Omental fat pad (tissue), 4 donors: ENCODE measurements around the gene CTSW. TPM values are rescaled to one million over a fixed set of nuclear protein-coding genes. Genes with fewer than 3 reads are reported as not detected.
A peak's percentile ranks its signal among the peaks of the same experiment; 100 is the strongest.
"Not testable (repeated sequence)": the region's sequence is repeated elsewhere in the genome, so short reads cannot be mapped to it uniquely, and the experiment has no call there.

Experiments
- ATAC-seq: fragments of 150-250 bp; one replicate; pipeline ENCODE4 v1.9.1; 2016; ENCODE audit warnings: mild to moderate bottlenecking, moderate library complexity; ENCODE audit not compliant: low FRiP score
- DNase-seq: peaks from one replicate; pipeline ENCODE4 v3.0.0-alpha.2; 2019; ENCODE audit warnings: low spot score
- total RNA-seq, 4 donors: library from RNA; depleted of rRNA; stranded (reverse); fragments of >200 nt; gene quantifications; one replicate each; pipeline ENCODE4 v1.1.0, GENCODE V29; 2016
- TF ChIP-seq, protein P1 (sequence below), 3 donors: fragments of 450-650 bp; IDR thresholded peaks; one replicate each; pipeline ENCODE4 v1.5.1; 2016 to 2017; ENCODE audit warnings: antibody characterized with exemption in 3 of 3, mild to moderate bottlenecking in 3 of 3, moderate library complexity in 2 of 3

The CTSW gene, protein sequence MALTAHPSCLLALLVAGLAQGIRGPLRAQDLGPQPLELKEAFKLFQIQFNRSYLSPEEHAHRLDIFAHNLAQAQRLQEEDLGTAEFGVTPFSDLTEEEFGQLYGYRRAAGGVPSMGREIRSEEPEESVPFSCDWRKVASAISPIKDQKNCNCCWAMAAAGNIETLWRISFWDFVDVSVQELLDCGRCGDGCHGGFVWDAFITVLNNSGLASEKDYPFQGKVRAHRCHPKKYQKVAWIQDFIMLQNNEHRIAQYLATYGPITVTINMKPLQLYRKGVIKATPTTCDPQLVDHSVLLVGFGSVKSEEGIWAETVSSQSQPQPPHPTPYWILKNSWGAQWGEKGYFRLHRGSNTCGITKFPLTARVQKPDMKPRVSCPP
- 1 to 10 TPM; 1.6 to 3.9 (median 2.8) TPM for total RNA-seq

DNA sequence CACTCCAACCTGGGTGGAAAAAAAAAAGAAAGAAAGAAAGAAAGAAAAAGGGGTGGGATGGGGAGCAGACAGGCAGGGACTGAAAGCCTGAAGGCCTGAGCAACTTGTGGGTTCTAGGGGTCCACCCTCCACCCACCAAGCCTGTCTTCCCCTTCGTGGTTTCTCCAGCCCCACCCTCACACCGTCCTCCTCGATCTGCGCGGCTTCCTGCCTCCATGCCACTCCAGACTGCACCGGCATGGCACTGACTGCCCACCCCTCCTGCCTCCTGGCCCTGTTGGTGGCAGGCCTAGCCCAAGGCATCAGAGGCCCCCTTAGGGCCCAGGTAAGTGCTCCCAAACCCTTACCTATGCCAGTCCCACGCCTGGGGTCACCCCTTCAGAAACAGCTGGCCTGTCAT, at the start of gene CTSW:
CTSW (plus strand) TSS at position 221 of the 400 bp plus-strand sequence; CDS start at position 239, 18 bp downstream.
- DNase-seq (no peak), ATAC-seq (no peak)
- TF ChIP-seq, protein P1, sequence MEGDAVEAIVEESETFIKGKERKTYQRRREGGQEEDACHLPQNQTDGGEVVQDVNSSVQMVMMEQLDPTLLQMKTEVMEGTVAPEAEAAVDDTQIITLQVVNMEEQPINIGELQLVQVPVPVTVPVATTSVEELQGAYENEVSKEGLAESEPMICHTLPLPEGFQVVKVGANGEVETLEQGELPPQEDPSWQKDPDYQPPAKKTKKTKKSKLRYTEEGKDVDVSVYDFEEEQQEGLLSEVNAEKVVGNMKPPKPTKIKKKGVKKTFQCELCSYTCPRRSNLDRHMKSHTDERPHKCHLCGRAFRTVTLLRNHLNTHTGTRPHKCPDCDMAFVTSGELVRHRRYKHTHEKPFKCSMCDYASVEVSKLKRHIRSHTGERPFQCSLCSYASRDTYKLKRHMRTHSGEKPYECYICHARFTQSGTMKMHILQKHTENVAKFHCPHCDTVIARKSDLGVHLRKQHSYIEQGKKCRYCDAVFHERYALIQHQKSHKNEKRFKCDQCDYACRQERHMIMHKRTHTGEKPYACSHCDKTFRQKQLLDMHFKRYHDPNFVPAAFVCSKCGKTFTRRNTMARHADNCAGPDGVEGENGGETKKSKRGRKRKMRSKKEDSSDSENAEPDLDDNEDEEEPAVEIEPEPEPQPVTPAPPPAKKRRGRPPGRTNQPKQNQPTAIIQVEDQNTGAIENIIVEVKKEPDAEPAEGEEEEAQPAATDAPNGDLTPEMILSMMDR (IDR thresholded peaks at IDR 0.05): no peak

DNA sequence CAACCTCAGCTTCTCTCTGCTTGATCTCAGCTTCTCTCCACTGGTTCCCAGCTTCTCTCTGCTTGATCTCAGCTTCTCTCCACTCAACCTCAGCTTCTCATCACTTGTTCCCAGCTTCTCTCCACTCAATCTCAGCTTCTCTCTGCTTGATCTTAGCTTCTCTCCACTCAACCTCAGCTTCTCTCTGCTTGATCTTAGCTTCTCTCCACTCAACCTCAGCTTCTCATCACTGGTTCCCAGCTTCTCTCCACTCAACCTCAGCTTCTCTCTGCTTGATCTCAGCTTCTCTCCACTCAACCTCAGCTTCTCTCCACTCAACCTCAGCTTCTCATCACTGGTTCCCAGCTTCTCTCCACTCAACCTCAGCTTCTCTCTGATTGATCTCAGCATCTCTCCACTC, 47.4 kb upstream of the CTSW start:
- not testable (repeated sequence) for ATAC-seq, DNase-seq

DNA sequence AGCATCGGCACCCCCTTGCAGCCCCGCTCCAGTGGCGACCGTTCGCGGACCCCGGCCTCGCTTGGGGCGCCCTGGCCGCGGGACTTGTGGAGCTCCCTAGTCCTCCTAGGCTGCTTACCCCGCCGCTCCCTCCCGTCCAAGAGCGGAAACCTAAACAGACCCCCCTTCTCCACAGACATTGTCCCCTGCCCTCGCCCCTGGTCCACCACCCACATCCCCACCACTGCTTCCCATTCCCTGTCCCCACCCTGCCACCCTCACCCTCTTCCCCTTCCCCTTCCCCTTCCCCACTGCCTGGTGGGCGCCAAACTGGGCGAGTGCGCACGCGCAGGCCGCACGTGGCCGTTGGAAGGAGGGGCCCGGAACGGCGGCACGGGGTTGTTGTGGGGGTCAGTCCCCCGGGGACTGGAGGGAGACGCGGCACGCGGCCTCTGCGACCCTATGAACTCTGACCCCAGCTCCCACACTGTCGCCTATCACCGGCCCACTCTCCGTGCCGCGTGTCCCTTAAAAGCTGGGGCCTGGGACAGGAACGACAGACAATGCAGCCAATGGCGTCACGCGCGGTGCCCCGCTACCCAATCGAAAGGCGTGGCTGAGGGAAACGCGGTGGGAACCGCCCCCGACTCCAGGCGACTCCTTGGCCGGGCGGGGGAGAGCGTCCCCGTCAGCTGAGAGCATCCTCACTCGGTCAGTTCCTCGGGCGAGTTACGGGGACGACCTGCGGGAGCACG, 46.2 kb upstream of the CTSW start, which contains the start of gene SNX32:
SNX32 (plus strand) TSS at position 667 of the 734 bp plus-strand sequence. CDS start 103 bp downstream, outside the sequence.
- TF ChIP-seq, protein P1 (IDR thresholded peaks at IDR 0.05): no peak

DNA sequence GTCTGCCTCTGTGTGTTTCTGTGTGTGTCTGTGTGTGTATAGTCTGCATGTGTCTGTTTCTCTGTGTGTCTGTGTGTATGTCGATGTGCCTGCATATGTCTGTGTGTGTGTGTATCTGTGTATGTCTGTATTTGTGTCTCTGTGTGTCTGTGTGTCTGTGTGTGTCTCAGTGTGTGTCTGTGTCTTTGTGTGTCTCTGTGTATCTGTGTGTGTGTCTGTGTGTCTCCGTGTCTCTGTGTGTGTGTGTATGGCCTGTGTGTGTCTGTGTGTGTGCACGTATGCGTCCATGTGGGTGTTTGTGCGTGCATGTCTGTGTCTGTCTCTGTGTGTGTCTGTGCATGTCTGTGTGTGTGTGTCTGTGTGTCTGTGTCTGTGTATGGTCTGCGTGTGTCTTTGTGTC, 45.4 kb upstream of the CTSW start:
- DNase-seq (no peak), ATAC-seq (no peak)
- TF ChIP-seq, protein P1 (IDR thresholded peaks at IDR 0.05): no peak

More for the DNA sequence above, 46.2 kb upstream of the CTSW start, which contains the start of gene SNX32:
- DNase-seq (peak; percentile 89), ATAC-seq (peak; percentile 100)

DNA sequence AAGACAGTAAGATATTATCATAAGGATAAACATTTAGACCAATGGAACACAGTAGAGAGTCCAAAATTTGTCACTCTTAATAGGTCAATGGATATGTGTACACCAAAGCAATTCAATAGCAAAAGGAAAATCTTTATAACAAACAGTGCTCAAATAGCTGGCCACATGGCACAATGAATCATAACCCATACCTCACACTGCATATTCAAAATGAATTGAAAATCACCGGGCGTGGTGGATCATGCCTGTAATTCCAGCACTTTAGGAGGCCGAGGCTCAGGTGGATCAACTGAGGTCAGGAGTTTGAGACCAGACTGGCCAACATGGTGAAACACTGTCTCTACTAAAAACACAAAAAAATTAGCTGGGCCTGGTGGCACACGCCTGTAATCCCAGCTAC, 37.5 kb upstream of the CTSW start:
- ATAC-seq: no peak
- TF ChIP-seq, protein P1 (IDR thresholded peaks at IDR 0.05): no peak
- DNase-seq: no peak

DNA sequence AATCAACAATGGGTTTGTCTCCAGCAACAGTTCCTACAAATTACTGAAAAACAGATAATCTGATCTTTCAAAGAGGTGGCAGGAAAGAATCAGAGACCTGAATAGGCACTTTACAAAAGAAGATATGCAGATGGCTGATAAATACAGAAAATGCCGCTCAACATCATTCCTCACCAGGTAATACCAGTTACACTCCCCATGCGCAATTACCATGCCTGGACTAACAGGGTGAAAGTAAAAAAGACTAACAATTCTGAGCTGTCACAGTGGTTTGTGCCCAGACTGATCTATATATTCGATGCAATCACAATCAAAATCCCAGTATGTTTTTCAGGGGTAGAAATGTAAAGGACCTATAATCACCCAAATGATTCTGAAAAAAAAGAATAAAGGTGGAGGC, 35.8 kb upstream of the CTSW start:
- ATAC-seq (no peak), DNase-seq (no peak)
- TF ChIP-seq, protein P1 (IDR thresholded peaks at IDR 0.05): no peak

DNA sequence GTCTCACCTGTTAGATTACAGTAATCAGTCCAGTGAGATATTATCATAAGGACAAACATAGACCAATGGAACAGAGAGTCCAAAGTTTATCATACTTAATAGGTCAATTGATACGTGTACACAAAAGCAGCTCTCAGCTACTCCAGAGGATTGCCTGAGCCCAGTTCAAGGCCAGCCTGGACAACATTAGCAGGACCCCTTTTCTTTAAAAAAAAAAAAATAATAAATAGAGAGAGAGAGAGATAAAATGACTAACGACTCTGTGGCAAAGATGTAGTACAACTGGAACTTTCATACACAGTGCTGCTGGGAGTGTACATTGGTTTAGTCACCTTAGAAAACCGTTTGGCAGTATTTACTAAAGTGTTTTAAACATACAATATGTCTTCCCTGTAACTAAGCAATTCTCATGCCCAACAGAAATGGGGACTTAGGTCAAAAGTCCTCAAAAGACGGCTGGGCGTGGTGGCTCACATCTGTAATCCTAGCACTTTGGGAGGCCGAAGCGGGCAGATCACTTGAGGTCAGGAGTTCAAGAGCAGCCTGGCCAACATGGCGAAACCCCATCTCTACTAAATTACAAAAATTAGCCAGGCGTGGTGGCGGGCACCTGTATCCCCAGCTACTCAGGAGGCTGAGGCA, 35.3 kb upstream of the CTSW start:
- ATAC-seq: no peak
- TF ChIP-seq, protein P1 (IDR thresholded peaks at IDR 0.05): no peak
- DNase-seq: no peak
